ENCODE data around the gene PITX1.

The PITX1 gene

GRCh38 chr5:135037519-135038204 is 3.6 kb upstream of the PITX1 start:
- H3F3A ChIP-seq (ENCODE audit: insufficient read depth): no peaks in the 10 kb centered on the region
- H3K36me3 ChIP-seq (ENCODE audit: low read length): no peaks in the 10 kb centered on the region
- H3K4me3 ChIP-seq (ENCODE audit: insufficient read depth, low read length, poor library complexity, severe bottlenecking): no peak overlapping the region
- no peaks in the 10 kb centered on the region for H3K9me3 ChIP-seq (ENCODE audit: insufficient read depth, low read length)
- H3K9me2 ChIP-seq (replicated peaks; ENCODE audit: insufficient read depth, low read length): no peaks in the 10 kb centered on the region
- H3K9ac ChIP-seq (ENCODE audit: low read length): no peak overlapping the region
- no peak overlapping the region for H3K27ac ChIP-seq (ENCODE audit: low read depth, low read length)
- TF ChIP-seq, protein P1, sequence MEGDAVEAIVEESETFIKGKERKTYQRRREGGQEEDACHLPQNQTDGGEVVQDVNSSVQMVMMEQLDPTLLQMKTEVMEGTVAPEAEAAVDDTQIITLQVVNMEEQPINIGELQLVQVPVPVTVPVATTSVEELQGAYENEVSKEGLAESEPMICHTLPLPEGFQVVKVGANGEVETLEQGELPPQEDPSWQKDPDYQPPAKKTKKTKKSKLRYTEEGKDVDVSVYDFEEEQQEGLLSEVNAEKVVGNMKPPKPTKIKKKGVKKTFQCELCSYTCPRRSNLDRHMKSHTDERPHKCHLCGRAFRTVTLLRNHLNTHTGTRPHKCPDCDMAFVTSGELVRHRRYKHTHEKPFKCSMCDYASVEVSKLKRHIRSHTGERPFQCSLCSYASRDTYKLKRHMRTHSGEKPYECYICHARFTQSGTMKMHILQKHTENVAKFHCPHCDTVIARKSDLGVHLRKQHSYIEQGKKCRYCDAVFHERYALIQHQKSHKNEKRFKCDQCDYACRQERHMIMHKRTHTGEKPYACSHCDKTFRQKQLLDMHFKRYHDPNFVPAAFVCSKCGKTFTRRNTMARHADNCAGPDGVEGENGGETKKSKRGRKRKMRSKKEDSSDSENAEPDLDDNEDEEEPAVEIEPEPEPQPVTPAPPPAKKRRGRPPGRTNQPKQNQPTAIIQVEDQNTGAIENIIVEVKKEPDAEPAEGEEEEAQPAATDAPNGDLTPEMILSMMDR (IDR thresholded peaks at IDR 0.05; ENCODE audit: insufficient read depth, low read length, poor library complexity, severe bottlenecking): no peak
- TF ChIP-seq EZH2phosphoT487 (conservative IDR thresholded peaks at IDR 0.05; ENCODE audit: low read length): no peak
- peaks cover 5% of the 10 kb centered on the region for H3K79me2 ChIP-seq (ENCODE audit: insufficient read depth, low read length)
- H4K20me1 ChIP-seq (ENCODE audit: low read depth, low read length): no peaks in the 10 kb centered on the region
- H3K27me3 ChIP-seq (ENCODE audit: low read length): no peaks in the 10 kb centered on the region
- H2AFZ ChIP-seq (ENCODE audit: low read depth, low read length, severe bottlenecking): no peak overlapping the region
- H3K4me2 ChIP-seq (ENCODE audit: low read depth, low read length, poor library complexity, severe bottlenecking): no peak overlapping the region

DNA sequence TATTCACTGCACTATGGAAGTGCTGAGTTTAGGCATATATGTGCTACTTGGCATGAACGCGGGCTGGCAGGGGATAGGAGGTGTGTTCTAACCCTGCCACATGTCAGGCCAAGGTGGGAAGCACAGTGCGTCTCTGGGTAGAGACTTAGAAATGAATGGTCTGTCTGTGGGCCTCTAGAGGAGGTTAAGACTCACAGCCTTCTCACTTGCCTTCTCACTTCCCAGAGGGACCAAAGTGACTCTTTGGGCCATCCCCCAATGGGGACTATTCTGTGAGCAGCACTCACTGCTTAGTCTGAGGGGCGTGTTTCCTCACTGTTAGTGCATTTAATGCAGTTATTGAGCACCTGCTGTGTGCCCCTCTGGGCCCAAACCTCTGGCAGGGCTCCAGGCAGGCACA is 2.4 kb upstream of the PITX1 start:
- Histone ChIP-seq H3K36me3 (ENCODE audit: low read length) (no peaks in the 10 kb centered on the region), H3K9me3 (ENCODE audit: insufficient read depth, low read length) (no peaks in the 10 kb centered on the region), H2AFZ (ENCODE audit: low read depth, low read length, severe bottlenecking) (no peak overlapping the region), H4K20me1 (ENCODE audit: low read depth, low read length) (no peaks in the 10 kb centered on the region), H3K27ac (ENCODE audit: low read depth, low read length) (no peak overlapping the region), H3K4me2 (ENCODE audit: low read depth, low read length, poor library complexity, severe bottlenecking) (no peak overlapping the region), H3K4me3 (ENCODE audit: insufficient read depth, low read length, poor library complexity, severe bottlenecking) (no peak overlapping the region), H3F3A (ENCODE audit: insufficient read depth) (no peaks in the 10 kb centered on the region; the same call in 1 of the 2 replicates), H3K9ac (ENCODE audit: low read length) (no peak overlapping the region), H3K9me2 (replicated peaks; ENCODE audit: insufficient read depth, low read length) (no peaks in the 10 kb centered on the region), H3K27me3 (ENCODE audit: low read length) (no peaks in the 10 kb centered on the region), H3K79me2 (ENCODE audit: insufficient read depth, low read length) (peaks cover 18% of the 10 kb centered on the region)
- TF ChIP-seq, protein P1 (IDR thresholded peaks at IDR 0.05; ENCODE audit: insufficient read depth, low read length, poor library complexity, severe bottlenecking): no peak
- TF ChIP-seq EZH2phosphoT487 (conservative IDR thresholded peaks at IDR 0.05; ENCODE audit: low read length): no peak

- H3K4me3 ChIP-seq (ENCODE audit: insufficient read depth, low read length, poor library complexity, severe bottlenecking): no peak overlapping the region
- H3K36me3 ChIP-seq (ENCODE audit: low read length): no peaks in the 10 kb centered on the region
- H3K9ac ChIP-seq (ENCODE audit: low read length): no peak overlapping the region
- H3K9me3 ChIP-seq (ENCODE audit: insufficient read depth, low read length): no peaks in the 10 kb centered on the region
- no peak overlapping the region for H3K4me2 ChIP-seq (ENCODE audit: low read depth, low read length, poor library complexity, severe bottlenecking)
- H3K27me3 ChIP-seq (ENCODE audit: low read length): no peaks in the 10 kb centered on the region
- no peaks in the 10 kb centered on the region for H3K9me2 ChIP-seq (replicated peaks; ENCODE audit: insufficient read depth, low read length)
- no peak for TF ChIP-seq EZH2phosphoT487 (conservative IDR thresholded peaks at IDR 0.05; ENCODE audit: low read length)
- TF ChIP-seq, protein P1 (IDR thresholded peaks at IDR 0.05; ENCODE audit: insufficient read depth, low read length, poor library complexity, severe bottlenecking): no peak
- H2AFZ ChIP-seq (ENCODE audit: low read depth, low read length, severe bottlenecking): no peak overlapping the region
- peaks cover 18% of the 10 kb centered on the region for H3K79me2 ChIP-seq (ENCODE audit: insufficient read depth, low read length)
- no peaks in the 10 kb centered on the region; the same call in 1 of the 2 replicates for H3F3A ChIP-seq (ENCODE audit: insufficient read depth)
- no peak overlapping the region for H3K27ac ChIP-seq (ENCODE audit: low read depth, low read length)
- no peaks in the 10 kb centered on the region for H4K20me1 ChIP-seq (ENCODE audit: low read depth, low read length)
Observed at GRCh38 chr5:135035678-135036030, 1.6 kb upstream of the PITX1 start.
